ENCODE results near the gene RAP1GAP2.
"Not testable (repeated sequence)": the region's sequence is repeated elsewhere in the genome, so short reads cannot be mapped to it uniquely, and the experiment has no call there.

RAP1GAP2 gene

GRCh38 chr17:2814481-2815341 lies 18.5 kb downstream of the RAP1GAP2 start:
- DNase-seq (ENCODE audit: low read depth), result peak; percentile 91

DNA sequence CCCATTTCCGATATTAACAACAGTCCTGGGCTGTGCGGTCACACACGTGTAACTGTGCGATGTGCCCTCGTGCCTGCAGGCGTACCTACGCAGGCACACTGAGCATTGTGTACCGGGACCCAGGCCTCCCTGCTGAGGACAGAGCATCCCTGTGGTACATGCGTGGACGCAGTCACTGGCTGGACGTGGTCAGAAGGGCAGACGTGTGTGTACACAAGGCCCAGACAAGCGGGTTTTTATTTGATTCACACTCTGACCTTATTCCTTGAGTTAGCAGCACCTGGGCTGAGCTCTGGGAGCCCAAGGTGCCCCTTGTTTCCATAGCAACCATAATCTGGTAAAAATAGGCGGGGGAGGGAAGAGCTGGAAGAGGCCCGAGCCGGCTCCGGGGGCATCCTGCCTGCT lies 19.5 kb downstream of the RAP1GAP2 start:
- DNase-seq (ENCODE audit: low read depth), result no peak

DNA sequence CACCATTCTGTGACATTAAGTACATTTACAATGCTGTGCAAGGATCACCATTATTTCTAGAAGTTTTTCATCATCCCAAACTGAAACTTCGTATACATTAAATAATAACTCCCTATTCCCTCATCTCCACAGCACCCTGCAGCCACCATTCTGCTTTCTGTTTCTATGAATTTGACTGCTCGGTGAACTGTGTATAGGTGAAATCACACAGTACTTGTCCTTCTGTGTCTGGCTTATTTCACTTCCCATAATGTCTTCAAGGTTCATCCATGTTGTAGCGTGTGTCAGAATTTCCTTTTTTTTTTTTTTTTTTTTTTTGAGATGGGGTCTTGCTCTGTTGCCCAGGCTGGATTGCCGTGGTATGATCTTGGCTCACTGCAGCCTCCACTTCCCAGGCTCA lies 20.4 kb downstream of the RAP1GAP2 start:
- no peak for DNase-seq (ENCODE audit: low read depth)

DNA sequence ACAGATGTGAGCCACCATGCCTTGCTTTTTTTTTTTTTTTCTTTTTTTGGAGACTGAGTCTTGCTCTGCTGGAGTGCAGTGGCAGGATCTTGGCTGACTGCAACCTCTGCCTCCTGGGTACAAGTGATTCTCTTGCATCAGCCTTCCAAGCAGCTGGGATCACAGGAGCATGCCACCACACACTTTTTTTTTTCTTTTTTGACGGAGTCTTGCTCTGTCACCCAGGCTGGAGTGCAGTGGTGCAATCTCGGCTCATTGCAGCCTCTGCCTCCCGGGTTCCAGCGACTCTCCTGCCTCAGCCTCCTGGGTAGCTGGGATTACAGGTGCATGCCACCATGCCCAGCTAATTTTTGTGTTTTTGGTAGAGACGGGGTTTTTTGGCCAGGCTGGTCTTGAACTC lies 23.1 kb downstream of the RAP1GAP2 start:
- not testable (repeated sequence) for DNase-seq (ENCODE audit: low read depth)

- DNase-seq (ENCODE audit: low read depth), result no peak
These were observed 23.8 kb downstream of the RAP1GAP2 start for GRCh38 chr17:2819921-2820501.

- DNase-seq (ENCODE audit: low read depth), result no peak
These were observed 25.6 kb downstream of the RAP1GAP2 start for GRCh38 chr17:2821868-2822267.

GRCh38 chr17:2822358-2822757 lies 26.1 kb downstream of the RAP1GAP2 start:
- DNase-seq (ENCODE audit: low read depth), result no peak

- no peak for DNase-seq (ENCODE audit: low read depth)
These were observed 29.2 kb downstream of the RAP1GAP2 start for GRCh38 chr17:2825253-2825970.

DNA sequence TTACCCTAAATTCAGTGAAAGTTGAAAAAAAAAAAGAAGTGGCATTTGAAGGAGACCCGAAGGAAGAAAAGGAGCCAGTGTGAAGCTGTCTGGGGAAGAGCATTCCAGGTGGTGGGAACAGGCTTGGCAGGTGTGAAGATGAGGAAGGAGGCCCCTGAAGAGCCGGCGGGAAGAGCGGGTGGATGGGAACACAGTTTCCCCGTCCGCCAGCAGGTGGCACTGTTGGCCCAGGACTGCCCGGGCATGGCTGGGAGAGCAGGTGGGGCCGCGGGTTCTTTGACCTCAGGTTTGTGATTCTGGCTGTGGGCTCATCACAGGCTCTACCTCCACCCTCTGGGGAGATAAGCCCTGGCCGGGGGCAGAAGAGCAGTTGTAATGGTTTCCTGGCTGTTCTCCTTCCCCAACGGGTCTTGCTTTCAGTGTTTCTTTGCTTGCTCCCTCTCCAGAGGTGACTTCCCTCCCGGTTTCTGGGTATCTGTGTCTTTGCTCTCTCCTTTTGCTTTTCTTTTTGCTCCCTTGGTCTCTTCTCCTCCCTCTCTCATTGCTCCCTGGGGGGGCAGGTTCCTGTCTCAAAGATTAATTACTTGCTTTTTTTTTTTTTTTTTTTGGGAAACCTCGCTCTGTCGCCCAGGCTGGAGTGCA lies 32.3 kb downstream of the RAP1GAP2 start:
- peak; percentile 62 for DNase-seq (ENCODE audit: low read depth)

DNA sequence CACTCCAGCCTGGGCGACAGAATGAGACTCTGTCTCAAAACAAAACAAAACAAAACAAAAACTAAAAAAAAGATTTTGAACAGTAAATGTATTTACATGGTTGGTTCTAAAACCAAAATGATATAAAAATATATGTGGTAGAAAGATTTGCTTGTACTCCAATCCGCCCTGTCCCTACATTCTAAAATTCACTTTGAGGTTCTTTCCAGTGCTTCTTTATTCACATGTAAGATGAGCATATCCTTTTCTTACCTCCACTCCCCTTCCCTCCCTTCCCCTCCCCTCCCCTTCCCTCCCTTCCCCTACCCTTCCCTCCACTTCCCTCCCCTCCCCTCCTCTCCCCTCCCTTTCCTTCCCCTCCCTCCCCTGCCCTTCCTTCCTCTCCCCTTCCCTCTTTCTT lies 34.4 kb downstream of the RAP1GAP2 start:
- no peak for DNase-seq (ENCODE audit: low read depth)

GRCh38 chr17:2835780-2836179 lies 39.5 kb downstream of the RAP1GAP2 start:
- no peak for DNase-seq (ENCODE audit: low read depth)

- DNase-seq (ENCODE audit: low read depth), result no peak
These were observed 40.9 kb downstream of the RAP1GAP2 start for GRCh38 chr17:2837147-2837561.

DNA sequence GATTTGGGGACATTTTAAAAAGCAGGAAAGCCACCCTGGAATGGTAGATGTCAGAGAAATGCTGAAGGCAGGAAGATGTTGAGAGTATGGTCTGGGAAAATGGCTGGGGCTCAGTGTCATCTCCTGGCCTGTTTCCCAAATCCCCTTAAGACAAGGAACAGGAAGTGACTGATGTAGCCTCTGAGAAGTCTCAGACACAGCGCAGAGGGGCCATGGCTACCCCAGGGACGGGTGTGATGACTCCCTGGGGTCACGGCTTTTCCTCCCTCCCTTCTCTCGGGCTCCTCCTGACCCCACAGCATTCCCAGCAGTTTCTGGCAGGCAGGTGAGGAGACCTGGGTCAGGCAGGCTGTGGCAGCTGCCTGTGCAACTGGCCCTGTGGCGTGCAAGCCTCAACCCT lies 45.4 kb downstream of the RAP1GAP2 start:
- DNase-seq (ENCODE audit: low read depth), result no peak

DNA sequence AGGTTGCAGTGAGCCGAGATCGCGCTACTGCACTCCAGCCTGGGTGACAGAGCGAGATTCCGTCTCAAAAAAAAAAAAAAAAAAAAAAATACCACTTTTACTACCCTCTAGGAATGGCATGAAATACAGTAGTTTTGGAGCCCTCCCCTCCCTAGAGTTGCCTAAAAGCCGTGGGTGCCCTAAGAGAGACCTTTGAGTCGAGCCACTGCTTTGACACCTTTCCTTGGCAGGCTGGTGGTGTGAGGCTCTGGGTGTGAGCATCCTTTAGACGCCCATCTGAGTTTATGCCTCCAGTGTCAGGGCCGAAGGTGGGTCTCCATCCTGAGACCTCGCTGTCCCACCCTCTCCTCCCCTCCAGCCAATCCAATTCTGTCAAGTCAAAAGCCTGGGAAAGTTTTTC lies 46.2 kb downstream of the RAP1GAP2 start:
- DNase-seq (ENCODE audit: low read depth), result no peak

DNA sequence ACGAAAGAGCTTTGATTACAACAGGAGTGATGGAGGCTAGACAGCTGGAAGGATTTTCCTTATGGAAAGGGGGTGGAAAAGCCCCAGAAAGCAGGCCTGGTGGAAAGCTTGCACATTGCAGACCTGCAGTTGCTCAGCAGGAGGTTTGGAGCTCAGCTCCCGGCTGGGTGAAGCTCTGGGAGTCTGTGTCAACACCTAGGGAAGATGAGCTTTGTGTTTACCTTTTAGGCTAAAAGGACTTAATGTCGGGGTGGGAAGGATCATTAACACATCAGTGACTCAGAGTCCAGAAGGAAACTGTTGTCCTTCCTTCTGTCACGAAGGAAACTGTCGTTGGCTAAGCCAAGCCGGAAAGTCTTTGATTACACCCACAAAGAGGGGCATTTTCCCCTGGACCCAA lies 48.2 kb downstream of the RAP1GAP2 start:
- DNase-seq (ENCODE audit: low read depth), result no peak

GRCh38 chr17:2847381-2848333 lies 51.4 kb downstream of the RAP1GAP2 start:
- no peak for DNase-seq (ENCODE audit: low read depth)

DNA sequence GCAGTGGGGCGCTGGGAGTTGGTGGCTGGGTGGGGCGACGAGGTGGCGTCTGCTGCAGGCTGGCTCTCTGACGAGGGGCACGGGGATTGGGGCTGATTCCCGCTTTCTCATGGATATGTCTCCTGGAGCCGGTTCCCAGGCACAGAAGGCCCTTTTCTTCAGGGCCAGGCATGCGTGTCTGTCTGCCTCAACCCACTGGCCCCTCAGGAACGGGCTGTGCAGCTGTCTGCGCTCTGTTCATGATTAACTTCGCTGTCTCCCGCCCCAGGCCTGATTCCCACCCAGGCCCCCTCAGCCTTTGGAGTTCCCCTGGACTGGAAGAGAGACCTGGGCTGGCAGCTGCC lies 53.1 kb downstream of the RAP1GAP2 start:
- DNase-seq (ENCODE audit: low read depth), result no peak

DNA sequence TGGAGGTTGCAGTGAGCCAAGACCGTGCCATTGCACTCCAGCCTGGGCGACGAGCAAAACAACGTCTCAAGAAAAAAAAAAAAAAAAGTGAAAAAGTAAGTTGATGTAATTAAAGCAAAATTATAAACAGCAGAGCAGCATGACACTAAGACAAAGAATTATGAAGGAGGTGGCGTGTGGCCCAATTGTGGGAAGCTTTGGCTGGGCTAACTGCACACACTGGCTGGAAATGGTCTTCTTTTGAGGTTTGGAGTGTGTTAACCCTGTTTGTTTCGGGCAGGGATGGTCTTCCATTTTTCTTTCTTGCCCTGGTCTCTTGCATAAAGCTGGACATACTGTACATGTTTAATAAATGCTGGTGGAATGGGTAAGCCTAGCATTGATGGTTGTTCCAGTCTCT lies 54.8 kb downstream of the RAP1GAP2 start:
- DNase-seq (ENCODE audit: low read depth), result no peak

GRCh38 chr17:2851615-2852014 lies 55.4 kb downstream of the RAP1GAP2 start:
- DNase-seq (ENCODE audit: low read depth), result no peak

GRCh38 chr17:2852221-2852620 lies 56.0 kb downstream of the RAP1GAP2 start:
- no peak for DNase-seq (ENCODE audit: low read depth)

DNA sequence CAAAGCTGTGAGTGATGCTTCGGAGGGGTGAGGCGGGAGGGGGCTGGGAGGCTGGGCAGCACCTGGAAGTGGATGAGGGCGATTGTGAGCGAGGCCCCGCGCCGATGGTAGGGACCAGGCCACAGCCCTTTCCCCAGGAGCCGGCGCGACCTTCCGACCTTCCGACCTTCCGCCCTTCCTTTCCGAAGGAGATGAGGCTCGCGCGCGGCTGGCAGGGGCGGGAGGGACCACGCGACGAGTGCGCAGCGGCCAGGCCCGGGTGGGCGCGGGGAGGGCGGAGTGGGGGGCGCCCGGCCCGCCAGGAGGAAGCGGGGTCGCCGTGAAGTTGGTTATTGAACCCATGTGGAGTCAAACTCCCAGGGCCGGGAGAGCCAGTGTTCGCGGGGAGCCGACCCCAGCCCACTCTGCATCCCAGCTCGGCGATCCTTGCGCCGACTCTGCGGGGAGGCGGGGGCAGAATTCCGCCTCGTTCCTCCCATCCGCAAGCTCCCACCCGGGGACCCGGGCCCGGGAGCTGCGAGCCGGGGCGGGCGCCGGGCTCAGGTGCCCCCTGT lies 56.6 kb downstream of the RAP1GAP2 start:
- DNase-seq (ENCODE audit: low read depth), result no peak

Measured in stimulated activated CD8-positive, alpha-beta memory T cell treated with anti-CD3 and anti-CD28 coated beads, Interleukin-15, amount 100 ng/mL, for 1 hour (primary cell).